ENCODE results near the gene KIF13A.

DNA sequence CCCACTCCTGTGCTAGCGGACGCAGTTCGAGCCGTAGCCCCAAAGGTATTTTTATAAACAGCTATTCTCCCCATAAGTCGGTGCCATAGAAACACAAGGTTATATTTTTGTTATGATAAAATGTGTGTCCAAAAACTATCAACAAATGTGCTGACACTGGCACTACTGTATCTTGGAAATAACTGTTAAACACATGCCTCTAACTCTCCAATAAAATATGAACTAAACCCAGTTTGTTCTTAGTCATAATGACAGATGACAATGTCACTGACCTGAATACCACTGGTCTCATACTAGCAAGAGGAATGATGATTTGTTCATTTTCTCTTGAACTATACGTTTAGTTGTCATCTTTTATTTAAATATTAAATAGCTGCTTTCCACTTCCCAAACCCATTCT, 229.3 kb downstream of the KIF13A start:
- TF ChIP-seq, protein P1, sequence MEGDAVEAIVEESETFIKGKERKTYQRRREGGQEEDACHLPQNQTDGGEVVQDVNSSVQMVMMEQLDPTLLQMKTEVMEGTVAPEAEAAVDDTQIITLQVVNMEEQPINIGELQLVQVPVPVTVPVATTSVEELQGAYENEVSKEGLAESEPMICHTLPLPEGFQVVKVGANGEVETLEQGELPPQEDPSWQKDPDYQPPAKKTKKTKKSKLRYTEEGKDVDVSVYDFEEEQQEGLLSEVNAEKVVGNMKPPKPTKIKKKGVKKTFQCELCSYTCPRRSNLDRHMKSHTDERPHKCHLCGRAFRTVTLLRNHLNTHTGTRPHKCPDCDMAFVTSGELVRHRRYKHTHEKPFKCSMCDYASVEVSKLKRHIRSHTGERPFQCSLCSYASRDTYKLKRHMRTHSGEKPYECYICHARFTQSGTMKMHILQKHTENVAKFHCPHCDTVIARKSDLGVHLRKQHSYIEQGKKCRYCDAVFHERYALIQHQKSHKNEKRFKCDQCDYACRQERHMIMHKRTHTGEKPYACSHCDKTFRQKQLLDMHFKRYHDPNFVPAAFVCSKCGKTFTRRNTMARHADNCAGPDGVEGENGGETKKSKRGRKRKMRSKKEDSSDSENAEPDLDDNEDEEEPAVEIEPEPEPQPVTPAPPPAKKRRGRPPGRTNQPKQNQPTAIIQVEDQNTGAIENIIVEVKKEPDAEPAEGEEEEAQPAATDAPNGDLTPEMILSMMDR (conservative IDR thresholded peaks at IDR 0.05; ENCODE audit: low read depth in 2 of 2): no peak
- TF ChIP-seq POLR2AphosphoS5 (IDR thresholded peaks at IDR 0.05; ENCODE audit: low read depth) (no peak), EZH2 (IDR thresholded peaks at IDR 0.05; ENCODE audit: low read depth, unreplicated experiment) (no peak), JUNB (IDR thresholded peaks at IDR 0.05; ENCODE audit: unreplicated experiment) (no peak), CREB1 (CRISPR knock-in tag; IDR thresholded peaks at IDR 0.05; ENCODE audit: low read depth) (no peak)

Measured in GM23338 (cell line).